Fibroblast of lung (primary cell): ENCODE measurements around the gene APOBEC4.

Experiments used
- EZH2 ChIP-seq: IDR thresholded peaks from 2 replicates; pipeline ENCODE4 v1.5.1; 2012; ENCODE audit warnings: low read length, control low read depth, mild to moderate bottlenecking; ENCODE audit errors: missing control alignments
- TF ChIP-seq, protein P1 (sequence below), 2 donors: IDR thresholded peaks in 1 of 2; conservative IDR thresholded peaks in 1 of 2; 1 replicate in 1 of 2; 2 replicates in 1 of 2; pipeline ENCODE4 v1.5.1; 2011 to 2012; ENCODE audit warnings: low read length in 2 of 2, control low read depth in 1 of 2, inconsistent platforms in 1 of 2, low read depth in 1 of 2, mild to moderate bottlenecking in 1 of 2

DNA sequence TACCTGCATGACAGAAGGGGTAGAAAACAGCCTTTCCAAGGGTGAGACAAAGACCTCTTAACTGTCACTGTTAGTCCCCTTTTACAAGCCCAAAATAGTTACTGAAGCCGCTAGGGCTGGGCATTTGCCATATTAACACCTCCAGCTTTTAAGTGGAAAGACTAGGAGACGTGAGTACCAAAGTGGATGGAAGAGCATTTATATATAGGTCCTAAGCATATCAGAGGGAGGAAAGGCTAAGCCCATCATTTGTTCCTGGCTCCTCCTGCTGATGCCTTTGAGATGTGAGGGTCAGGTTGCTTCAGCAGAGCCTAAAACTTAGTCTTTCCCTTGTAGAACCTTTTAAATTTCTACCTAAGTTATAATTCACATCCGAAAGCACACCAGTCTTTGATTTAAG lies 25.7 kb upstream of the APOBEC4 start:
- TF ChIP-seq, protein P1, sequence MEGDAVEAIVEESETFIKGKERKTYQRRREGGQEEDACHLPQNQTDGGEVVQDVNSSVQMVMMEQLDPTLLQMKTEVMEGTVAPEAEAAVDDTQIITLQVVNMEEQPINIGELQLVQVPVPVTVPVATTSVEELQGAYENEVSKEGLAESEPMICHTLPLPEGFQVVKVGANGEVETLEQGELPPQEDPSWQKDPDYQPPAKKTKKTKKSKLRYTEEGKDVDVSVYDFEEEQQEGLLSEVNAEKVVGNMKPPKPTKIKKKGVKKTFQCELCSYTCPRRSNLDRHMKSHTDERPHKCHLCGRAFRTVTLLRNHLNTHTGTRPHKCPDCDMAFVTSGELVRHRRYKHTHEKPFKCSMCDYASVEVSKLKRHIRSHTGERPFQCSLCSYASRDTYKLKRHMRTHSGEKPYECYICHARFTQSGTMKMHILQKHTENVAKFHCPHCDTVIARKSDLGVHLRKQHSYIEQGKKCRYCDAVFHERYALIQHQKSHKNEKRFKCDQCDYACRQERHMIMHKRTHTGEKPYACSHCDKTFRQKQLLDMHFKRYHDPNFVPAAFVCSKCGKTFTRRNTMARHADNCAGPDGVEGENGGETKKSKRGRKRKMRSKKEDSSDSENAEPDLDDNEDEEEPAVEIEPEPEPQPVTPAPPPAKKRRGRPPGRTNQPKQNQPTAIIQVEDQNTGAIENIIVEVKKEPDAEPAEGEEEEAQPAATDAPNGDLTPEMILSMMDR (conservative IDR thresholded peaks at IDR 0.05 in 1 of 2, IDR thresholded peaks at IDR 0.05 in 1 of 2; ENCODE audit: low read depth in 1 of 2, low read length in 2 of 2) = no peak
- TF ChIP-seq EZH2 = no peak
